IgD-negative memory B cell (primary cell): ENCODE data around the gene GABRA4. TPM values are rescaled to one million over a fixed set of nuclear protein-coding genes. Genes with fewer than 3 reads are reported as not detected.

Experiments
- H3K27ac Mint-ChIP-seq, 3 donors: one replicate each; pipeline ENCODE4 v1.8.0; 2020 to 2022; ENCODE audit warnings: mild to moderate bottlenecking in 3 of 3, mixed read lengths in 3 of 3, moderate library complexity in 1 of 3
- H3K27me3 Mint-ChIP-seq: one replicate; pipeline ENCODE4 v1.8.0; 2021; ENCODE audit warnings: mixed read lengths
- H3K36me3 Mint-ChIP-seq: one replicate; pipeline ENCODE4 v1.8.0; 2020; ENCODE audit warnings: mild to moderate bottlenecking, mixed read lengths
- H3K4me1 Mint-ChIP-seq, 3 donors: one replicate each; pipeline ENCODE4 v1.8.0; 2020 to 2022; ENCODE audit warnings: mixed read lengths in 3 of 3, mild to moderate bottlenecking in 1 of 3
- H3K4me3 Mint-ChIP-seq, 4 donors: one replicate each; pipeline ENCODE4 v1.8.0; 2020 to 2022; ENCODE audit warnings: mild to moderate bottlenecking in 4 of 4, mixed read lengths in 4 of 4, moderate library complexity in 3 of 4
- H3K9me3 Mint-ChIP-seq, 3 donors: one replicate each; pipeline ENCODE4 v1.8.0; 2020 to 2021; ENCODE audit warnings: mixed read lengths in 3 of 3, mild to moderate bottlenecking in 1 of 3
- polyA plus RNA-seq: library from polyadenylated mRNA; unstranded; fragments of 300-500 nt; fragmentation: Illumina TruSeq; gene quantifications from one replicate; pipeline ENCODE4 v1.2.3, GENCODE V29; 2021

GABRA4 gene
- polyA plus RNA-seq, 1 donor from 2014 or later: not detected

DNA sequence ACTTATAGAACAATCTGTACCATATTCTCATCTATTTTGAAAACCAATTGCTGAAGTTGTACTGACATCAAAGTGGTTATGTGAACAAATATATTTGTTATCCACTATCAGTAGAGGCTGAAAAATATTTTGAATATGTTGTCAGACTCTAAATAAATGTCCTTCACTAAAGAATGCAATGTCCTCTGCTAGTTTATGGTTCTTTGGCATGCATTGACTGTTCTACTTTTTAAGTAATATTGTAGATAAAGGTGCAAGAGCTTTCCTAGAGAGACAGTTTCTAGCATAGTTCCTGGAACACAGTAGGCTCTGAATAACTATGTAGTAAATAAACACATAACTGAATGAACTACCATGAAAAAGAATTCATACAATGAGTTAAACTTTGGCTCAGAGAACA is 66.2 kb downstream of the GABRA4 start:
- H3K9me3 Mint-ChIP-seq: no peaks in the 10 kb centered on the region

GRCh38 chr4:46924789-46925529 is 68.4 kb downstream of the GABRA4 start:
- Mint-ChIP-seq H3K27ac (no peak overlapping the region), H3K27me3 (no peaks in the 10 kb centered on the region), H3K36me3 (no peaks in the 10 kb centered on the region), H3K9me3 (no peaks in the 10 kb centered on the region), H3K4me1 (no peaks in the 10 kb centered on the region), H3K4me3 (no peak overlapping the region)

More for the DNA sequence above, 66.2 kb downstream of the GABRA4 start:
- Mint-ChIP-seq H3K4me1 (no peaks in the 10 kb centered on the region), H3K27me3 (peaks cover 4% of the 10 kb centered on the region), H3K36me3 (no peaks in the 10 kb centered on the region), H3K4me3 (no peak overlapping the region), H3K27ac (no peak overlapping the region)

DNA sequence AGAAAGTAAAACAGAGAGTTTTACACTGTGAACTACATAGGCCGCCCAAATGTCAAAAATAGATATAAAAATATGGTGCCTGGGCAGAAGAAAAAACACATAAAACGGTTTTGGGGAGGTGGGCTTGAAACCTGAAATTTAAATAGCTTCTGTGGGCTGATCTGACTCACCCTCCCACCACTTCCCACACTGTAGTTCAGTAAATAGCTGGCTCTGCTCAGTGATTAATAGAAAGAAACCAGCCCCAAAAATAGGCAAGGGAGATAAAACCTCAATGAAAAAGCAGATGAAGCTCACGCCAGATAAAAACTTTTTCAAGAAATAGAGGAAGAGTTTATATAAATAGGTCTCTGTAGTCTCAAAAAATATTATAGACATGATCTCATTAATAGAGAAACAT is 71.2 kb downstream of the GABRA4 start:
- no peak overlapping the region for H3K4me3 Mint-ChIP-seq
- H3K4me1 Mint-ChIP-seq: no peaks in the 10 kb centered on the region
- H3K9me3 Mint-ChIP-seq: no peaks in the 10 kb centered on the region
- H3K36me3 Mint-ChIP-seq: no peaks in the 10 kb centered on the region
- H3K27me3 Mint-ChIP-seq: no peaks in the 10 kb centered on the region
- H3K27ac Mint-ChIP-seq: no peak overlapping the region

- H3K9me3 Mint-ChIP-seq: peaks cover 0 to 9% (median 2%) of the 10 kb centered on the region in 3 donors
- H3K4me3 Mint-ChIP-seq: no peak within 1 kb of the TSS
- H3K27me3 Mint-ChIP-seq: no peaks in the 10 kb centered on the region
- no peak within 1 kb of the TSS for H3K27ac Mint-ChIP-seq
- no peaks in the 10 kb centered on the region for H3K4me1 Mint-ChIP-seq
- H3K36me3 Mint-ChIP-seq: no peaks in the 10 kb centered on the region
These were observed 84.3 kb downstream of the GABRA4 start, which contains the start of gene COX7B2 for GRCh38 chr4:46909078-46909477. COX7B2 (minus strand) TSS chr4:46909245; CDS start chr4:46735192, 174,053 bp downstream.

- peaks cover 0 to 9% (median 2%) of the 10 kb centered on the region in 3 donors for H3K9me3 Mint-ChIP-seq
- H3K4me1 Mint-ChIP-seq: no peaks in the 10 kb centered on the region
- H3K27ac Mint-ChIP-seq: no peak overlapping the region
- H3K27me3 Mint-ChIP-seq: no peaks in the 10 kb centered on the region
- no peaks in the 10 kb centered on the region for H3K36me3 Mint-ChIP-seq
- no peak overlapping the region for H3K4me3 Mint-ChIP-seq
These were observed 85.2 kb downstream of the GABRA4 start for GRCh38 chr4:46908148-46908547.

DNA sequence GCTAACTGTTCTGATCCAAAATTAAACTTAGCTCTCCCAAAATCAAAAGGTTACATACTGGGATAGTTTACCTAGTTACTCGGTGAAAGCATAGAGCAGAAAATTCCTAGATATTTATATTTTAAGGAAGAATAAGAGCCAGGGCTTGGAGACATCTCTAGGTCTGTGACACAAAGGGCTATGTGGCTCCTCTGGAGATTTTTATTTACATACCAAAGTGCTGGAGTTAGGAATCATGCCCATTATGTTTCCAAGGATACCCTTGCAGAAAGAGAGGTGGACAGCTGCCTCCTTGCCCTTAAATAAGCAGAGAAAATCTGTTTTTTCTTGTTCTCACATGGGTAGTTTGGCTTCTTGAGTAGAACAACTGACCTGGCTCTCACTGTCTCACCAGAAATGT is 93.3 kb downstream of the GABRA4 start:
- Mint-ChIP-seq H3K27ac (no peak overlapping the region), H3K27me3 (no peaks in the 10 kb centered on the region), H3K4me3 (no peak overlapping the region), H3K4me1 (no peaks in the 10 kb centered on the region), H3K9me3 (peaks cover 0 to 2% (median 0%) of the 10 kb centered on the region in 3 donors), H3K36me3 (no peaks in the 10 kb centered on the region)

- H3K27ac Mint-ChIP-seq: no peak overlapping the region
- no peaks in the 10 kb centered on the region for H3K27me3 Mint-ChIP-seq
- peaks cover 0 to 2% (median 0%) of the 10 kb centered on the region in 3 donors for H3K9me3 Mint-ChIP-seq
- H3K4me1 Mint-ChIP-seq: no peaks in the 10 kb centered on the region
- no peaks in the 10 kb centered on the region for H3K36me3 Mint-ChIP-seq
- no peak overlapping the region for H3K4me3 Mint-ChIP-seq
These were observed 98.6 kb downstream of the GABRA4 start for GRCh38 chr4:46894826-46895225.

- Mint-ChIP-seq H3K4me1 (no peaks in the 10 kb centered on the region), H3K27me3 (no peaks in the 10 kb centered on the region), H3K36me3 (no peaks in the 10 kb centered on the region), H3K27ac (no peak overlapping the region), H3K4me3 (no peak overlapping the region), H3K9me3 (peaks cover 0 to 7% (median 2%) of the 10 kb centered on the region in 3 donors)
These were observed 103.3 kb downstream of the GABRA4 start for GRCh38 chr4:46890056-46890455.

DNA sequence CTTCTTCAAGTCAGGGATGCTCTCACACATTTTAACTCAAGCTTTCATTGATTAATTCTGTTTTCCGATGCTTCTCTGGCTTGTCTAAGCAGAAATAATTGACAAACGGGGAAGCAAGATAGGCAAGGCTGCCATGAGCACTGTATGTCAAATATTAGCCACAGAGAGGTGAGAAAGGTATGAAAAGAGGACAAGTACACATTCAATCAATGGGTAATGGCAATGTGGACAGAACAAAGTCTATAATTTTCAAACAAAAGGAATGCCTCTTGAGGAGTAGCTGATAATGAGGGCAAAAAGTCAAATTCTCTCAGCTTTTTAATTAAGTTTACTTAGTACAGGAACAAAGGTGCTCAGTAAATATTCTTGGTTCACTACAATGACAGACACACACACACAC is 104.0 kb downstream of the GABRA4 start:
- no peaks in the 10 kb centered on the region for H3K27me3 Mint-ChIP-seq
- no peak overlapping the region for H3K4me3 Mint-ChIP-seq
- H3K4me1 Mint-ChIP-seq: no peaks in the 10 kb centered on the region
- H3K36me3 Mint-ChIP-seq: no peaks in the 10 kb centered on the region
- no peak overlapping the region for H3K27ac Mint-ChIP-seq
- peaks cover 0 to 7% (median 2%) of the 10 kb centered on the region in 3 donors for H3K9me3 Mint-ChIP-seq

GRCh38 chr4:46886711-46887110 is 106.7 kb downstream of the GABRA4 start:
- Mint-ChIP-seq H3K4me3 (no peak overlapping the region), H3K36me3 (no peaks in the 10 kb centered on the region), H3K27ac (no peak overlapping the region), H3K4me1 (no peaks in the 10 kb centered on the region), H3K9me3 (peaks cover 0 to 4% (median 2%) of the 10 kb centered on the region in 3 donors), H3K27me3 (no peaks in the 10 kb centered on the region)

DNA sequence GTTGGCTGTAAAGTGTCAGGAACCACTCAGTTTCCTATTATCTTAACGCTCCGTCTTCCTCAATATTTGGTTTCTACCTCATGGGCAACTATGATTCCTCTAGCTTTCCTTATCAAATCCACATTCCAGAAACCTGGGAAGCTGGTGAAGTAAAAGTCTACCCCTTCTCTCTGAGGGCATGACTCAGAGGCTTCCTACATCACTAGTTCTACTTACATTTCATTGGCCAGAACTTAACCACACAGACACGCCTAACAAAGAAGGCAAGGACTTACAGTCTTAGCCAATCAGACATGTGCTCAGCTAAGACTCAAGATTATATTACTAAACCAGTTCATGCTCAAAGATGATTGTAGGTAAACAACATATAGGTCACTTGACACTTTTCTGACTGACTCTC is 114.7 kb downstream of the GABRA4 start:
- Mint-ChIP-seq H3K27ac (no peak overlapping the region), H3K36me3 (no peaks in the 10 kb centered on the region), H3K9me3 (peaks cover 0 to 2% (median 2%) of the 10 kb centered on the region in 3 donors), H3K4me3 (no peak overlapping the region), H3K27me3 (no peaks in the 10 kb centered on the region), H3K4me1 (no peaks in the 10 kb centered on the region)

DNA sequence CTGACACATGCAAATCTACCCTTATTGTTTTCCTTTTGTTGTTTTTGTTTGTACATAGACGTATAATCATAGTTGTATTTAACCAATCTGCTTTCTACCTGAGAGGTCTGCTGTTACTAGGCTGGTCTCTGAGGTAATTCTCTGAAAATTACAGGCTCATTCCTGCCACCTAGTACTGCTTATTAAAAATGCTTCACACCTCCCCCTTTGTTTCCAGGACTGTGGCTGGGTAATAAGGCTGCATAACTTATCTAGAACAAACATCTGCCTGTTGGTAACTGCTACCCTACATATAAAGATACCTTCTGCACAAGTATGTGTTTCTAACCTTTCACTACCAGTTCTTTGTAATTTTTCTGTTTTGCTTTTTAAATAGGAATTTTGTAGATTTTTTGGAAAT is 118.6 kb downstream of the GABRA4 start:
- Mint-ChIP-seq H3K9me3 (peaks cover 0 to 8% (median 2%) of the 10 kb centered on the region in 3 donors), H3K36me3 (no peaks in the 10 kb centered on the region), H3K4me1 (no peaks in the 10 kb centered on the region), H3K27ac (no peak overlapping the region), H3K4me3 (no peak overlapping the region), H3K27me3 (no peaks in the 10 kb centered on the region)

- H3K4me1 Mint-ChIP-seq: no peaks in the 10 kb centered on the region
- no peaks in the 10 kb centered on the region for H3K27me3 Mint-ChIP-seq
These were observed 123.0 kb downstream of the GABRA4 start for GRCh38 chr4:46870411-46870810.

More at GRCh38 chr4:46870411-46870810, 123.0 kb downstream of the GABRA4 start:
- Mint-ChIP-seq H3K4me3 (no peak overlapping the region), H3K36me3 (no peaks in the 10 kb centered on the region), H3K9me3 (peaks cover 0 to 8% (median 0%) of the 10 kb centered on the region in 3 donors), H3K27ac (no peak overlapping the region)
